Measurements from ENCODE around the gene MALAT1.

GRCh38 chr11:65538915-65539743 lies 40.3 kb downstream of the MALAT1 start:
- no peak for TF ChIP-seq CTCF (IDR thresholded peaks at IDR 0.05)
- TF ChIP-seq POLR2A (IDR thresholded peaks at IDR 0.05) = no peak
- TF ChIP-seq EP300 (IDR thresholded peaks at IDR 0.05) = no peak
